Neutrophil (primary cell): ENCODE data around the gene CDH5.
"Not testable (repeated sequence)": the region's sequence is repeated elsewhere in the genome, so short reads cannot be mapped to it uniquely, and the experiment has no call there.

Experiments
- H3K27ac ChIP-seq: fragments of 200-600 bp; sonication (generic); 2 replicates; pipeline ENCODE4 v1.5.1; 2016; ENCODE audit warnings: mild to moderate bottlenecking, moderate library complexity
- H3K27me3 ChIP-seq: fragments of 200-600 bp; sonication (generic); 2 replicates; pipeline ENCODE4 v1.6.0; 2016; ENCODE audit warnings: mild to moderate bottlenecking
- H3K36me3 ChIP-seq: fragments of 200-600 bp; sonication (generic); 2 replicates; pipeline ENCODE4 v1.5.1; 2017
- H3K4me1 ChIP-seq, 2 experiments: fragments of 200-600 bp in 1 of 2; sonication (generic) in 1 of 2; 1 replicate in 1 of 2; 2 replicates in 1 of 2; pipeline versions ENCODE4 v1.5.1 to v1.6.1; 2013 to 2016; ENCODE audit warnings: low read depth in 1 of 2, low read length in 1 of 2, mild to moderate bottlenecking in 1 of 2, moderate library complexity in 1 of 2; ENCODE audit not compliant: control insufficient read depth in 1 of 2, insufficient read depth in 1 of 2
- H3K4me3 ChIP-seq, 2 experiments: fragments of 200-600 bp in 1 of 2; sonication (generic) in 1 of 2; 1 replicate in 1 of 2; 2 replicates in 1 of 2; pipeline ENCODE4 v1.5.1; 2013 to 2016; ENCODE audit warnings: low read depth in 1 of 2, low read length in 1 of 2, mild to moderate bottlenecking in 1 of 2, moderate library complexity in 1 of 2
- H3K9me3 ChIP-seq: fragments of 200-600 bp; sonication (generic); 2 replicates; pipeline ENCODE4 v1.5.1; 2016
- TF ChIP-seq, protein P1 (sequence below): fragments of 200-600 bp; sonication (generic); IDR thresholded peaks from 2 replicates; pipeline ENCODE4 v1.5.1; 2016; ENCODE audit warnings: antibody characterized with exemption

The CDH5 gene

GRCh38 chr16:66446737-66447136 lies 80.2 kb downstream of the CDH5 start:
- TF ChIP-seq, protein P1, sequence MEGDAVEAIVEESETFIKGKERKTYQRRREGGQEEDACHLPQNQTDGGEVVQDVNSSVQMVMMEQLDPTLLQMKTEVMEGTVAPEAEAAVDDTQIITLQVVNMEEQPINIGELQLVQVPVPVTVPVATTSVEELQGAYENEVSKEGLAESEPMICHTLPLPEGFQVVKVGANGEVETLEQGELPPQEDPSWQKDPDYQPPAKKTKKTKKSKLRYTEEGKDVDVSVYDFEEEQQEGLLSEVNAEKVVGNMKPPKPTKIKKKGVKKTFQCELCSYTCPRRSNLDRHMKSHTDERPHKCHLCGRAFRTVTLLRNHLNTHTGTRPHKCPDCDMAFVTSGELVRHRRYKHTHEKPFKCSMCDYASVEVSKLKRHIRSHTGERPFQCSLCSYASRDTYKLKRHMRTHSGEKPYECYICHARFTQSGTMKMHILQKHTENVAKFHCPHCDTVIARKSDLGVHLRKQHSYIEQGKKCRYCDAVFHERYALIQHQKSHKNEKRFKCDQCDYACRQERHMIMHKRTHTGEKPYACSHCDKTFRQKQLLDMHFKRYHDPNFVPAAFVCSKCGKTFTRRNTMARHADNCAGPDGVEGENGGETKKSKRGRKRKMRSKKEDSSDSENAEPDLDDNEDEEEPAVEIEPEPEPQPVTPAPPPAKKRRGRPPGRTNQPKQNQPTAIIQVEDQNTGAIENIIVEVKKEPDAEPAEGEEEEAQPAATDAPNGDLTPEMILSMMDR: no peak
- H3K27ac ChIP-seq: no peak overlapping the region
- no peaks in the 10 kb centered on the region for H3K4me1 ChIP-seq
- H3K27me3 ChIP-seq: peaks cover 52% of the 10 kb centered on the region
- H3K4me3 ChIP-seq: no peak overlapping the region
- H3K36me3 ChIP-seq: no peaks in the 10 kb centered on the region
- H3K9me3 ChIP-seq: no peaks in the 10 kb centered on the region

- H3K27ac ChIP-seq: no peak overlapping the region
- H3K27me3 ChIP-seq: peaks cover 45% of the 10 kb centered on the region
- H3K36me3 ChIP-seq: no peaks in the 10 kb centered on the region
- H3K4me1 ChIP-seq: no peaks in the 10 kb centered on the region
- H3K9me3 ChIP-seq: no peaks in the 10 kb centered on the region
- TF ChIP-seq, protein P1: no peak
- H3K4me3 ChIP-seq: no peak overlapping the region
These were observed 81.0 kb downstream of the CDH5 start for GRCh38 chr16:66447491-66447890.

DNA sequence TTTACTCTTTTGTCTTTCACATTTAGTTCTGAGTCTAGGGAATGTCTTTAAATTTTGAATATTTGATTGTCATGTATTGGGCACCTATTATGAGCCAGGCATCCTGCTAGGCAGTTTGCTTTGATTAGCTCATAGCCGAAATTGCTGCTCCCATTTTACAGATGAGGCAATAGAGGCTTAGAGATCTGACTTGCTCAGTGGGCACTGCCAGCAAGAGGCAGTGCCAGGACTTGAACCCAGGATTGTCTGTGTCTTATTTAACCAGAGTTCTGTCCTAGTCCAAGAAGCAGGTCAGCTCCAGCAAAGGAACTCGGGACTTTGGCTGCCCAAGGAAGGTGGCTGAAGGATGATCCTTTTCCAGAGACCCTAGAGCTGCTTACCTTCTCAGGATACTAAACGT lies 85.1 kb downstream of the CDH5 start:
- no peak overlapping the region for H3K27ac ChIP-seq
- no peak overlapping the region for H3K4me3 ChIP-seq
- TF ChIP-seq, protein P1: no peak
- H3K36me3 ChIP-seq: no peaks in the 10 kb centered on the region
- no peaks in the 10 kb centered on the region for H3K9me3 ChIP-seq
- H3K4me1 ChIP-seq: no peaks in the 10 kb centered on the region
- H3K27me3 ChIP-seq: peaks cover 32% of the 10 kb centered on the region

DNA sequence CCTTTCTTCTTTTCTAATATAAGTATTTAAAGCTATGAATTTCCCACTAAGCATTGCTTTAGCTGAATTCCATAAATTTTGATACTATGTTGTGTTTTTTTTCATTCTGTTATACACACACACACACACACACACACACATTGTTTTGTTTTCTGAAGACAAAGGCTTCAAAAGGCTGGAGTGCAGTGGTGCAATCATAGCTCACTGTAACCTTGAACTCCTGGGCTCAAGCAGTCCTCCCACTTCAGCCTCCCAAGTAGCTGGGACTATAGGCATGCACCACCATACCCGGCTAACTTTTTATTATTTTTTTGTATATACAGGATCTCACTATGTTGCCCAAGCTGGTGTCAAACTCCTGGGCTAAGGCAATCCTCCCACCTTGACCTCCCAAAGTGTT lies 86.7 kb downstream of the CDH5 start:
- H3K36me3 ChIP-seq, H3K4me1 ChIP-seq, H3K27ac ChIP-seq, H3K4me3 ChIP-seq, H3K9me3 ChIP-seq: not testable (repeated sequence)
- peaks cover 34% of the 10 kb centered on the region for H3K27me3 ChIP-seq
